Psoas muscle (tissue), 8 donors: Measurements from ENCODE around the gene SMYD3. TPM values are rescaled to one million over a fixed set of nuclear protein-coding genes. Genes with fewer than 3 reads are reported as not detected.

ENCODE experiments used
- ATAC-seq, 4 donors: fragments of 200-7000 bp; cut with Tn5 transposase; one replicate each; pipeline ENCODE4 v1.9.1; 2020; ENCODE audit warnings: moderate library complexity in 3 of 4, mild to moderate bottlenecking in 2 of 4
- DNase-seq, 2 donors: peaks; one replicate each; pipeline ENCODE4 v3.0.0-alpha.2; 2020
- H3K27ac ChIP-seq: fragments of 200-600 bp; one replicate; pipeline ENCODE4 v1.8.0; 2022
- H3K27me3 ChIP-seq, 3 donors: fragments of 200-600 bp in 1 of 3; one replicate each; pipeline versions ENCODE4 v1.6.1 to v1.8.0; 2013 to 2022; ENCODE audit warnings: low read length in 2 of 3, mild to moderate bottlenecking in 2 of 3, moderate library complexity in 1 of 3; ENCODE audit not compliant: insufficient read depth in 3 of 3
- H3K36me3 ChIP-seq, 2 donors: fragments of 200-600 bp in 1 of 2; one replicate each; pipeline versions ENCODE4 v1.6.1 to v1.8.0; 2013 to 2022; ENCODE audit warnings: low read depth in 1 of 2, mild to moderate bottlenecking in 1 of 2, moderate library complexity in 1 of 2; ENCODE audit not compliant: insufficient read depth in 1 of 2
- H3K4me1 ChIP-seq: fragments of 200-600 bp; one replicate; pipeline ENCODE4 v1.8.0; 2022
- H3K4me3 ChIP-seq: fragments of 200-600 bp; one replicate; pipeline ENCODE4 v1.8.0; 2022; ENCODE audit warnings: mild to moderate bottlenecking
- H3K9me3 ChIP-seq: fragments of 200-600 bp; one replicate; pipeline ENCODE4 v1.8.0; 2022
- CTCF ChIP-seq: fragments of 200-600 bp; IDR thresholded peaks from one replicate; pipeline ENCODE4 v1.8.0; 2022; ENCODE audit warnings: antibody characterized with exemption
- WGBS, 3 donors: extraction: QIAGEN DNeasy Blood & Tissue Kit; methylation state at CpG; one replicate each; pipeline versions ENCODE4 v1.1.6 to v1.1.7; 2013; 5-methylcytosine and 5-hydroxymethylcytosine counted together
- intact Hi-C, 2 donors: fragments of 100-400 bp; cut with DNase I; formaldehyde crosslinking; loops; one replicate each; pipeline versions ENCODE4 v1.11.0 to v1.14.2; 2022
- polyA plus RNA-seq, 3 donors: library from polyadenylated mRNA; stranded (reverse); fragments of 200-250 nt; gene quantifications; one replicate each; pipeline ENCODE4 v1.2.3, GENCODE V29; 2013
- total RNA-seq, 4 donors: library from RNA; stranded (reverse); fragmentation: NEBNext Ultra II Directional in 2 of 4; extraction: Animal tissue kit (Norgen Biotek cat#: 25700) in 2 of 4; gene quantifications; one replicate each; pipeline versions ENCODE4 v1.2.1 to v1.2.4, GENCODE V29; 2021 to 2023
- donor health status: healthy with polysubstance abuse.
- donor health status: DM: no; HTN: no; CAD: no; lungs with moderate emphysema.
- donor health status: Bipolar disorder and iron deficiency.
- donor health status: healthy.
- donor health status: DM: yes; HTN: yes; CAD: no.
- donor health status: DM: no; HTN: no; CAD: no.
- donor health status: DM: no; HTN: no; CAD: no.
- donor health status: DM: yes; HTN: yes; CAD: no.

Gene SMYD3
- total and polyA plus RNA-seq, 7 donors: 2.9 to 6.4 (median 4.9) TPM

GRCh38 chr1:246295968-246296367 lies 211.1 kb downstream of the SMYD3 start:
- Histone ChIP-seq H3K36me3 (no peaks in the 10 kb centered on the region), H3K4me1 (no peaks in the 10 kb centered on the region), H3K9me3 (no peaks in the 10 kb centered on the region), H3K27ac (no peak overlapping the region), H3K27me3 (no peaks in the 10 kb centered on the region), H3K4me3 (no peak overlapping the region)
- ATAC-seq (no peak), DNase-seq (no peak)
- WGBS, 3 donors: 63 to 69% (median 67%) methylated on average over 5 of the region's 5 CpGs
- intact Hi-C loops: no loop called here
- TF ChIP-seq CTCF: no peak

DNA sequence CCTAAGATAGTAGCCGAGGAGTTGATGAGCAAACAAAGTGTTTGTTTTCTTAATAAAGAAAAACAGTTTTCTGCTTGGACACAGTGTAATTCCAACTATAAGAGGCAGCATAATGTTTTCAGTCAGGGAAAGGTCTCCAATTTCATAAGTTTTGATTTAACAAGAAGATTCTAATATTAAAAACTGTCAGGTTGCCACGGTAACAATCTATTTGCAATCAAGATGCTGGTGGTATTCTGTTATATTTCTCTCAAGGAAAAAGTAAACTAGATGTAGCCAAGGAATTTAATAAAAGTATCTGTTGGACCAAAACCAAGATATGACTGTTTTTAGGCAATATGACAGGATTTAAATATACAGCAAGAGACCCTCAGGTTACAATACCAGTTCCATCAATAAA lies 211.7 kb downstream of the SMYD3 start:
- no peaks in the 10 kb centered on the region for H3K36me3 ChIP-seq
- no peak overlapping the region for H3K4me3 ChIP-seq
- DNase-seq: no peak
- WGBS, 3 donors: 87 to 91% (median 91%) methylated on average over 2 of the region's 2 CpGs
- no peak for ATAC-seq
- no peaks in the 10 kb centered on the region for H3K9me3 ChIP-seq
- H3K27ac ChIP-seq: no peak overlapping the region
- H3K4me1 ChIP-seq: no peaks in the 10 kb centered on the region
- no peaks in the 10 kb centered on the region for H3K27me3 ChIP-seq
- intact Hi-C loops: no loop called here
- no peak for TF ChIP-seq CTCF

- intact Hi-C loops: no loop called here
- H3K4me3 ChIP-seq: no peak overlapping the region
- no peaks in the 10 kb centered on the region for H3K27me3 ChIP-seq
- WGBS, 3 donors: 83 to 90% (median 86%) methylated on average over 2 of the region's 2 CpGs
- no peak for DNase-seq
- H3K36me3 ChIP-seq: no peaks in the 10 kb centered on the region
- H3K9me3 ChIP-seq: no peaks in the 10 kb centered on the region
- no peak overlapping the region for H3K27ac ChIP-seq
- no peak for ATAC-seq
- H3K4me1 ChIP-seq: no peaks in the 10 kb centered on the region
- no peak for TF ChIP-seq CTCF
Measured at GRCh38 chr1:246294263-246294662, 212.8 kb downstream of the SMYD3 start.

DNA sequence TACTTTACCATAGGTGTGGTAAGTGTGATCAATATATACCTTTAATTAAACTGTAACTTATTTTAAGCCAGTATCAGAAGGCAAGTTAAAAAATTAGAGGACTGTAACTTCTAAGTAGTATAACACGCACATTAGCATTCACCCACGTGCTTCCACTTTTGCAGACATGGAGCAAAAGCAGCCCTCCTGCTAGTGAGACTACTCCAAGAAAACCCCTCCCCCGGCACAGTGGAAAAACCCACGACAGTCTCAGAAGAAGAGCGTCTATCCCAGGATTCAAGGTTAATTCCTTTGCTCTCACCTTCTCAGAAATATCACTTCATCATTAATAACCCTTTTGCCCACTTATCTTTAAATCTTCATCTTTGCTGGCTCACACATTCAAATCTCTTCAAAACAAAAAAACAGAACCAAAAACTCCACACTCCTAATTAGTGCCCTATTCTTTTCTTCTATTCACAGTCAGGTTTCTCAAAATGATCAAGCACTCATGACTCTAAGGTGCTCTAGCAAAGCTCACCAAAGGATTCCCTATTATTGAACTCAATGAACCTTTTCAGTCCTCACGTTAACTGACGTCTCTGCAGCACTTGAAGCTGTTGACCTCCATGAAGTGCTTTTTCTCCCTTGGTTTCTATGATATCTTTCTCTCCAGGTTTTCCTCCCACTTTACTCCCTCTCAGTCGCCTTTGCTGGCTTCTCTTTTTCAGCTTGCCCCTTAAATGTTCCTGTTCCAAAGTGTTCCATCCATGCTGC lies 213.5 kb downstream of the SMYD3 start:
- H3K36me3 ChIP-seq: no peaks in the 10 kb centered on the region
- no peak overlapping the region for H3K27ac ChIP-seq
- ATAC-seq: no peak
- H3K4me3 ChIP-seq: no peak overlapping the region
- H3K9me3 ChIP-seq: no peaks in the 10 kb centered on the region
- no peaks in the 10 kb centered on the region for H3K4me1 ChIP-seq
- DNase-seq: no peak
- intact Hi-C loops: no loop called here
- no peaks in the 10 kb centered on the region for H3K27me3 ChIP-seq
- WGBS, 3 donors: 87 to 93% (median 91%) methylated on average over 8 of the region's 8 CpGs
- TF ChIP-seq CTCF: no peak

- Histone ChIP-seq H3K27ac (no peak overlapping the region), H3K4me1 (no peaks in the 10 kb centered on the region), H3K4me3 (no peak overlapping the region), H3K27me3 (no peaks in the 10 kb centered on the region), H3K9me3 (no peaks in the 10 kb centered on the region), H3K36me3 (no peaks in the 10 kb centered on the region)
- 58 to 68% (median 62%) methylated on average over 1 of the region's 1 CpG for WGBS, 3 donors
- DNase-seq: no peak
- intact Hi-C loops: no loop called here
- TF ChIP-seq CTCF: no peak
- no peak for ATAC-seq
Measured at GRCh38 chr1:246292571-246292970, 214.5 kb downstream of the SMYD3 start.
